A673 (cell line): ENCODE results near the gene C9orf85. TPM values are rescaled to one million over a fixed set of nuclear protein-coding genes. Genes with fewer than 3 reads are reported as not detected.
"Not testable (repeated sequence)": the region's sequence is repeated elsewhere in the genome, so short reads cannot be mapped to it uniquely, and the experiment has no call there.

ENCODE experiments used
- BruUV-seq: library from RNA; stranded (reverse); fragments of 400-500 nt; replicated peaks from 2 replicates; lab custom pipeline; 2021; lab: Mats Ljungman, UMichigan
- CTCF ChIA-PET: fragments of 300-600 bp; sonication (Branson Sonifier 250); formaldehyde crosslinking; loops from one replicate; lab custom pipeline; 2022; ENCODE audit warnings: antibody characterized with exemption; lab: Charles Lee
- POLR2A ChIA-PET: fragments of 300-600 bp; sonication (Branson Sonifier 250); formaldehyde crosslinking; loops from one replicate; lab custom pipeline; 2022; ENCODE audit warnings: antibody characterized with exemption; ENCODE audit not compliant: low non-redundant PET; lab: Charles Lee
- DNase-seq: peaks from one replicate; pipeline ENCODE4 v3.0.0-alpha.2; 2015; ENCODE audit warnings: low spot score
- H3K27ac ChIP-seq: fragments of 200-600 bp; sonication (generic); 2 replicates; pipeline ENCODE4 v1.5.1; 2016; ENCODE audit warnings: mixed run types, low read depth, mild to moderate bottlenecking, mixed read lengths, antibody characterized with exemption, low read length; ENCODE audit not compliant: poor library complexity, severe bottlenecking
- H3K27me3 ChIP-seq: fragments of 200-600 bp; sonication (generic); replicated peaks from 2 replicates; pipeline ENCODE4 v1.6.1; 2017; ENCODE audit warnings: mixed run types, low read depth, mild to moderate bottlenecking, mixed read lengths, antibody characterized with exemption, low read length; ENCODE audit not compliant: insufficient read depth, poor library complexity
- H3K36me3 ChIP-seq: fragments of 200-600 bp; sonication (generic); 2 replicates; pipeline ENCODE4 v1.6.1; 2016; ENCODE audit warnings: mixed run types, mild to moderate bottlenecking, mixed read lengths, antibody characterized with exemption, low read length; ENCODE audit not compliant: insufficient read depth, poor library complexity, severe bottlenecking
- H3K4me1 ChIP-seq: fragments of 200-600 bp; sonication (generic); 2 replicates; pipeline ENCODE4 v1.6.1; 2017; ENCODE audit warnings: mixed run types, mild to moderate bottlenecking, mixed read lengths, antibody characterized with exemption, low read length; ENCODE audit not compliant: insufficient read depth, poor library complexity, severe bottlenecking
- H3K4me3 ChIP-seq: fragments of 200-600 bp; sonication (generic); 2 replicates; pipeline ENCODE4 v1.5.1; 2016; ENCODE audit warnings: low read depth, mixed run types, mild to moderate bottlenecking, mixed read lengths, low read length; ENCODE audit not compliant: poor library complexity, severe bottlenecking
- H3K9me3 ChIP-seq: fragments of 200-600 bp; sonication (generic); 2 replicates; pipeline ENCODE4 v1.6.1; 2016; ENCODE audit warnings: mixed run types, low read depth, mild to moderate bottlenecking, mixed read lengths, antibody characterized with exemption, low read length; ENCODE audit not compliant: poor library complexity, severe bottlenecking
- EZH2 ChIP-seq: fragments of 200-600 bp; sonication (generic); IDR thresholded peaks from 2 replicates; pipeline ENCODE4 v1.6.1; 2017; ENCODE audit warnings: borderline replicate concordance, low read depth, mild to moderate bottlenecking, mixed read lengths, antibody characterized with exemption, low read length; ENCODE audit not compliant: poor library complexity, severe bottlenecking
- intact Hi-C: fragments of 100-400 bp; cut with micrococcal nuclease; formaldehyde crosslinking; loops from one replicate; pipeline ENCODE4 v1.10.0; 2022; ENCODE audit not compliant: unreplicated experiment
- total RNA-seq: library from RNA; stranded (reverse); gene quantifications from 2 replicates; pipeline ENCODE4 v1.2.3, GENCODE V29; 2021
- TF ChIP-seq, protein P1 (sequence below): fragments of 300-800, 200-600 bp; sonication (generic); conservative IDR thresholded peaks from 2 replicates; pipeline ENCODE4 v1.5.1; 2017; ENCODE audit warnings: low read depth, mild to moderate bottlenecking, antibody characterized with exemption, low read length, moderate library complexity, mixed read lengths

Gene C9orf85
- total RNA-seq, 1 experiment from 2014 or later: 9.4 TPM

DNA sequence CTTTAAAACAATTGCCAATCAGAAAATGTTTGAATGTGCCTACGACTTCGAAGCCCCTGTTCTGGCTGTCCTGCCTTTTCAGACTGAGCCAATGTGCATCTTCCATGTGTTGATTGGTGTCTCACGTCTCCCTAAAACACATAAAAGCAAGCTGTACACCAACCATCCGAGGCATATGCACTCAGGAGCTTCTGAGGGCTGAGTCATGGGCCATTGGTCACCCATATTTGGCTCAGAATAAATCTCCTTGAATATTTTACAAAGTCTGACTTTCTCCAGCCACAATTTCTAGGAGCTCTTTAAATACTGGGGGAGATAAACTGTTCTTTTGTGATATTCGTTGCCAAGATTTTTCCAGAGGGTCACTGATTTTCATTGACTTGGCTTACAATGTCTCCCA is 95.1 kb downstream of the C9orf85 start:
- H3K4me3 ChIP-seq: no peak overlapping the region
- ChIA-PET POLR2A (no interaction called here), CTCF (no interaction called here)
- H3K36me3 ChIP-seq: no peaks in the 10 kb centered on the region
- H3K27me3 ChIP-seq: no peaks in the 10 kb centered on the region
- BruUV-seq: no TSS peak
- no peak overlapping the region for H3K27ac ChIP-seq
- no peak for TF ChIP-seq EZH2
- TF ChIP-seq, protein P1, sequence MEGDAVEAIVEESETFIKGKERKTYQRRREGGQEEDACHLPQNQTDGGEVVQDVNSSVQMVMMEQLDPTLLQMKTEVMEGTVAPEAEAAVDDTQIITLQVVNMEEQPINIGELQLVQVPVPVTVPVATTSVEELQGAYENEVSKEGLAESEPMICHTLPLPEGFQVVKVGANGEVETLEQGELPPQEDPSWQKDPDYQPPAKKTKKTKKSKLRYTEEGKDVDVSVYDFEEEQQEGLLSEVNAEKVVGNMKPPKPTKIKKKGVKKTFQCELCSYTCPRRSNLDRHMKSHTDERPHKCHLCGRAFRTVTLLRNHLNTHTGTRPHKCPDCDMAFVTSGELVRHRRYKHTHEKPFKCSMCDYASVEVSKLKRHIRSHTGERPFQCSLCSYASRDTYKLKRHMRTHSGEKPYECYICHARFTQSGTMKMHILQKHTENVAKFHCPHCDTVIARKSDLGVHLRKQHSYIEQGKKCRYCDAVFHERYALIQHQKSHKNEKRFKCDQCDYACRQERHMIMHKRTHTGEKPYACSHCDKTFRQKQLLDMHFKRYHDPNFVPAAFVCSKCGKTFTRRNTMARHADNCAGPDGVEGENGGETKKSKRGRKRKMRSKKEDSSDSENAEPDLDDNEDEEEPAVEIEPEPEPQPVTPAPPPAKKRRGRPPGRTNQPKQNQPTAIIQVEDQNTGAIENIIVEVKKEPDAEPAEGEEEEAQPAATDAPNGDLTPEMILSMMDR: no peak
- H3K4me1 ChIP-seq: no peaks in the 10 kb centered on the region
- H3K9me3 ChIP-seq: no peaks in the 10 kb centered on the region
- intact Hi-C loops: no loop called here
- DNase-seq: no peak

DNA sequence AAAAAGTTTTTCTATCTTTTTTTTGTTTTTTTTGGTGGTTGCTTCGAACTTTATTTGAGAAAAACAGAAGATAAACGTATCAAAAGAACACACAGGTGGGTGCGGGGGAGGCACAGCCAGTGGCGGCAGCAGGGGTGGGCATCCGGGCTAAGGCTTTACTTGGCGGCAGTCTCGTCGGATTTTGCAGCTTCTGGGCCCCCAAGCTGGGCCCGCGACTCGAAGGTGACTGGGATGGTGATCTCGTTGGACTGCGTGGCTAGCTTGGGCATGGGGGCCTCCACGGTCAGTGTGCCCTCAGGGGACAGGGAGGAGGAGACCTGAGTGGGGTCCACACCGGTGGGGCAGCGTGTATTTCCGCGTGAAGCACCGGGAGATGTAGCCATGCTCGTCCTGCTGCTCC is 96.3 kb downstream of the C9orf85 start:
- H3K27ac ChIP-seq, H3K27me3 ChIP-seq, intact Hi-C loops, H3K36me3 ChIP-seq, CTCF ChIA-PET, DNase-seq, BruUV-seq, H3K9me3 ChIP-seq, H3K4me1 ChIP-seq, POLR2A ChIA-PET, H3K4me3 ChIP-seq: not testable (repeated sequence)

DNA sequence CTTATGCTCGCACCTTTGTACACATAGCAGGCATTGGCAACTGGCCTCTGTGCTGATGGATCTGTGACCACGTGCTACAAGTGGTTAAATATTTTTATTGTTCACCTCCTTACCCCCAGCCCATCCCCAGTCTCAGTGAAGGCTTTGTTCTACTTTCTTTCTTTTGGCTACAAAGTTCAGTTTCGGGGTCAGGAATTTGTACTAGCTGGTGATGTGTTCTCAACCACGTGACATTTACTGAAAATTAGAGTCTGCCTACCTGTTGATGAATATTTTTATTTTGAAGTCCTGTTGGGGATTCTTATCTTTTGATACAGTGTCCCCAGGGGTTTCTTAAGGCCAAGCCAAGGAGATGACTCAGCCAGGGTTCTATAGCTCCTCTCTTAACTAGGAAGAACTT is 101.2 kb downstream of the C9orf85 start:
- TF ChIP-seq, protein P1: no peak
- TF ChIP-seq EZH2: no peak
- no peaks in the 10 kb centered on the region for H3K27me3 ChIP-seq
- BruUV-seq: no TSS peak
- H3K4me3 ChIP-seq: no peak overlapping the region
- ChIA-PET CTCF (no interaction called here), POLR2A (no interaction called here)
- no peaks in the 10 kb centered on the region for H3K4me1 ChIP-seq
- intact Hi-C loops: no loop called here
- no peaks in the 10 kb centered on the region for H3K9me3 ChIP-seq
- H3K27ac ChIP-seq: no peak overlapping the region
- no peak for DNase-seq
- no peaks in the 10 kb centered on the region for H3K36me3 ChIP-seq

DNA sequence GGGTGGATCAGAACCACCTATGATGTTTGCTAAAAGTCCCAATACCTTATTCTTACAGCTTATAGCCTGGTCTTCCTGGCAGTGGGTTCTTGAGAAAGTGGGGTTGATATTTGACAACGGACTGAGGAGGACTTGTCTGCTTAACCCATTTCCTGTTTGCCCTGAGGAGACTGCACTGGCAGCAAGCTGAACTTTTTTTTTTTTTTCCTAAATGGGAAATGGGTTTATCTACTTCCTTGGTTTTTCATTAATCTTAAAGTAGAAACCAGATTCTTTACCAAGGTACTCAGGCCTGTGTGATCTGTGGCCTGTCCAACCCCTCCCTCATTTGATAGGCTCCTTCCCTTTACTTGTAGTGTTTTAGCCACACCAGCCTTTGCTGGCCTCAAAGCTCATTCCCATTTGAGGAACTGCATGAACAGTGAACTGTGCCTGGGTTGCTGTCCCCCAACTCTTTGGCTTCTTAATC is 101.9 kb downstream of the C9orf85 start:
- Histone ChIP-seq H3K9me3 (no peaks in the 10 kb centered on the region), H3K27me3 (no peaks in the 10 kb centered on the region), H3K36me3 (no peaks in the 10 kb centered on the region), H3K4me1 (no peaks in the 10 kb centered on the region), H3K27ac (no peak overlapping the region), H3K4me3 (no peak overlapping the region)
- BruUV-seq: no TSS peak
- TF ChIP-seq, protein P1: no peak
- TF ChIP-seq EZH2: no peak
- ChIA-PET CTCF (no interaction called here), POLR2A (no interaction called here)
- DNase-seq: no peak
- intact Hi-C loops: no loop called here
